Measurements from ENCODE around the gene CLCN6.
A peak's percentile ranks its signal among the peaks of the same experiment; 100 is the strongest.
"Not testable (repeated sequence)": the region's sequence is repeated elsewhere in the genome, so short reads cannot be mapped to it uniquely, and the experiment has no call there.

CLCN6 gene

GRCh38 chr1:11795238-11795890 is 10.6 kb upstream of the CLCN6 start:
- DNase-seq: no peak

GRCh38 chr1:11796036-11796828 is 9.8 kb upstream of the CLCN6 start:
- DNase-seq: peak; percentile 29

GRCh38 chr1:11797525-11798216 is 8.3 kb upstream of the CLCN6 start:
- no peak for DNase-seq

GRCh38 chr1:11799099-11799498 is 6.9 kb upstream of the CLCN6 start:
- no peak for DNase-seq

GRCh38 chr1:11799896-11800295 is 6.1 kb upstream of the CLCN6 start:
- DNase-seq: no peak

GRCh38 chr1:11800391-11800755 is 5.6 kb upstream of the CLCN6 start:
- no peak for DNase-seq

GRCh38 chr1:11800756-11801433 is 5.1 kb upstream of the CLCN6 start:
- DNase-seq: no peak

- peak; percentile 31 for DNase-seq
Measured at GRCh38 chr1:11802616-11802972, 3.4 kb upstream of the CLCN6 start.

GRCh38 chr1:11802973-11803885 is 2.8 kb upstream of the CLCN6 start:
- DNase-seq: peak; percentile 97

- not testable (repeated sequence) for DNase-seq
Measured at GRCh38 chr1:11803924-11804665, 1.9 kb upstream of the CLCN6 start.

GRCh38 chr1:11804666-11805421 is 1.1 kb upstream of the CLCN6 start:
- DNase-seq: peak; percentile 43

- DNase-seq: peak; percentile 34
Measured at GRCh38 chr1:11806307-11806936, 431 bp downstream of the CLCN6 start.

GRCh38 chr1:11807133-11807532 is 1.1 kb downstream of the CLCN6 start:
- DNase-seq: no peak

GRCh38 chr1:11813021-11813420 is 7.0 kb downstream of the CLCN6 start:
- no peak for DNase-seq

- DNase-seq: no peak
Measured at GRCh38 chr1:11817192-11817591, 11.2 kb downstream of the CLCN6 start.

GRCh38 chr1:11822091-11822490 is 16.1 kb downstream of the CLCN6 start:
- peak; percentile 35 for DNase-seq

GRCh38 chr1:11823366-11824137 is 17.6 kb downstream of the CLCN6 start:
- DNase-seq: no peak

- DNase-seq: no peak
Measured at GRCh38 chr1:11825131-11825530, 19.1 kb downstream of the CLCN6 start.

GRCh38 chr1:11826946-11827345 is 21.0 kb downstream of the CLCN6 start:
- DNase-seq: no peak
